Endometrial microvascular endothelial cells (primary cell): ENCODE data around the gene FLRT2. TPM values are rescaled to one million over a fixed set of nuclear protein-coding genes. Genes with fewer than 3 reads are reported as not detected.

Experiments
- in situ Hi-C: cut with HindIII; loops from 2 replicates; pipeline ENCODE4 v1.10.0; 2017; ENCODE audit warnings: low sequenced_read_pairs, low pct_unique_long_range_greater_than_20kb; ENCODE audit errors: inconsistent ontology term
- total RNA-seq: library from RNA; depleted of rRNA; stranded (reverse); fragments of >200 nt; gene quantifications from one replicate; pipeline ENCODE4 v1.2.3, GENCODE V29; 2015; ENCODE audit errors: inconsistent ontology term

Gene FLRT2
- total RNA-seq, 1 donor from 2014 or later = 20.8 TPM

- in situ Hi-C loops = loop anchor here (25.0 kb wide), 1 partner anchor 1516 kb away; no protein-coding TSS in a partner anchor
Measured at GRCh38 chr14:85528080-85528896, 1.7 kb upstream of the FLRT2 start.

GRCh38 chr14:85528897-85529631 lies 880 bp upstream of the FLRT2 start:
- in situ Hi-C loops = loop anchor here (25.0 kb wide), 1 partner anchor 1517 kb away; no protein-coding TSS in a partner anchor

GRCh38 chr14:85530626-85531025 lies 682 bp downstream of the FLRT2 start:
- in situ Hi-C loops = loop anchor here (25.0 kb wide), 1 partner anchor 1518 kb away; no protein-coding TSS in a partner anchor

GRCh38 chr14:85531141-85531586 lies 1.2 kb downstream of the FLRT2 start:
- in situ Hi-C loops = loop anchor here (25.0 kb wide), 1 partner anchor 1519 kb away; no protein-coding TSS in a partner anchor

- in situ Hi-C loops = loop anchor here (25.0 kb wide), 1 partner anchor 1519 kb away; no protein-coding TSS in a partner anchor
Measured at GRCh38 chr14:85531587-85532373, 1.8 kb downstream of the FLRT2 start.

GRCh38 chr14:85532374-85533022 lies 2.6 kb downstream of the FLRT2 start:
- in situ Hi-C loops = loop anchor here (25.0 kb wide), 1 partner anchor 1520 kb away; no protein-coding TSS in a partner anchor

- in situ Hi-C loops = loop anchor here (25.0 kb wide), 1 partner anchor 1521 kb away; no protein-coding TSS in a partner anchor
Measured at GRCh38 chr14:85533023-85533860, 3.3 kb downstream of the FLRT2 start.

GRCh38 chr14:85533861-85534291 lies 3.9 kb downstream of the FLRT2 start:
- in situ Hi-C loops = loop anchor here (25.0 kb wide), 1 partner anchor 1522 kb away; no protein-coding TSS in a partner anchor

- in situ Hi-C loops = loop anchor here (25.0 kb wide), 1 partner anchor 1522 kb away; no protein-coding TSS in a partner anchor
Measured at GRCh38 chr14:85534458-85535293, 4.7 kb downstream of the FLRT2 start.

- in situ Hi-C loops = loop anchor here (25.0 kb wide), 1 partner anchor 1523 kb away; no protein-coding TSS in a partner anchor
Measured at GRCh38 chr14:85535321-85535720, 5.4 kb downstream of the FLRT2 start.

- in situ Hi-C loops = loop anchor here (25.0 kb wide), 1 partner anchor 1524 kb away; no protein-coding TSS in a partner anchor
Measured at GRCh38 chr14:85535991-85536832, 6.3 kb downstream of the FLRT2 start.

- in situ Hi-C loops = loop anchor here (25.0 kb wide), 1 partner anchor 1525 kb away; no protein-coding TSS in a partner anchor
Measured at GRCh38 chr14:85536833-85537190, 6.9 kb downstream of the FLRT2 start.

- in situ Hi-C loops = loop anchor here (25.0 kb wide), 1 partner anchor 1525 kb away; no protein-coding TSS in a partner anchor
Measured at GRCh38 chr14:85537526-85537925, 7.6 kb downstream of the FLRT2 start.

- in situ Hi-C loops = loop anchor here (25.0 kb wide), 1 partner anchor 1526 kb away; no protein-coding TSS in a partner anchor
Measured at GRCh38 chr14:85538636-85539035, 8.7 kb downstream of the FLRT2 start.

- in situ Hi-C loops = loop anchor here (25.0 kb wide), 1 partner anchor 1527 kb away; no protein-coding TSS in a partner anchor
Measured at GRCh38 chr14:85539510-85539909, 9.6 kb downstream of the FLRT2 start.
